Fibroblast of skin of left biceps (primary cell): ENCODE data around the gene KHSRP.

Experiments used
- DNase-seq, 2 experiments: peaks; one replicate each; pipeline ENCODE4 v3.0.0-alpha.2; 2013; ENCODE audit warnings: low read depth in 2 of 2

KHSRP gene

DNA sequence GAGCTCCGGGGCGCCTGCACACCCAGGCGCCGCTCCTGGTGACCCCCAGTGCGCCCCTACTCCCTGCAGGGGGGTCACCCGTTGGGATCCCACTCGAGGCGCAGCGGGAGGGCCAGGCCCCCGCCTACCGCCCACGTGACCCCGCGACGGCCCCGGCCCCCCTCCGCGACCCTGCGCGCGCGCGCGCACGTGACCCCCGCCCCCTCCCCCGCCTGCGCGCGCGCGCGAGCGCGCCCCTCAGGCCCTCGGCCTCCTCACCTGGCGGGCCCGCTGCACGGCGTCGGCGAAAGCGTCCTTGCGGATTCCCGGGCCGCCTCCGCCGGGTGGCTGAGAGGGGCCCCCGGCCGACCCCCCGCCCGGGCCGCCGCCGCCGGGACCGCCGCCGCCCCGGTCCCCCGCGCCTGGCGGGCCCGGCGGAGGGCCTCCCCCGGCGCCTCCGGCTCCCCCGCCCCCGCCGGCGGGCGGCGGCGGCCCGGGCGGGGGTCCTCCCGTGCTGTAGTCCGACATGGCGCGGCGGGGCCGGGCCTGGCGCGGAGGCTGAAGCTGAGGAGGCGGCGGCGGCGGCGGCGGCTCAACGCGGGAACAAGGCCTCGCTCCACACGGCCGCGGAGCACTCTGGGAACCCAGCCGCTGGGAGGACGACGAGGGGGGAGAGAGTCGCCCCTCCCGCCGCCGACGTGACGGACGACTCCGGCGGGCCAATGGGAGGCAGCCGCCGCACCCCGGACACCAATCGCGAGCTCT, at the start of gene KHSRP:
Gene KHSRP, minus strand, starts transcription at position 617 of the 744 bp plus-strand sequence. Its CDS starts 110 bp downstream, at position 507.
- DNase-seq, result no peak

- DNase-seq, result no peak
Measured at GRCh38 chr19:6473647-6474046, 49.0 kb upstream of the KHSRP start.

DNA sequence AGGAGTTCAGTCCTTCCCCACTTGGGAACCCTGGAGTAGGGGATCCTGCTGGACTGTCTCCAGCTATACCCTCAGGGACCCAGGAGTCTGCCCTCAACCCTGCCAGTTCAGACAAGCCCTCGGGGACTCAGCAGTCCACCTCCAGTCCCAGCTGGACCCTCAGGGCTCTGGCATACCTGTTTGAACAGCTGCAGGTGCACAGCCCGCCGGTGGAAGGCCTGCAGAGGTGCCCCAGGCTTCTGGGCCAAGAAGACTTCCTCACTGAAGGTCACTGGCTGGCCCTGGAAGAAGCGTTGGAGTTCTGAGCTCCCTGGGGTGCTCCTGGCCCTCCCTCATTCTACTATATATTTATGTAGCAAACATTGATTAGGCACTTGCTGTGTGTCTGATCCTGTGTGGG, 48.1 kb upstream of the KHSRP start:
- no peak for DNase-seq

DNA sequence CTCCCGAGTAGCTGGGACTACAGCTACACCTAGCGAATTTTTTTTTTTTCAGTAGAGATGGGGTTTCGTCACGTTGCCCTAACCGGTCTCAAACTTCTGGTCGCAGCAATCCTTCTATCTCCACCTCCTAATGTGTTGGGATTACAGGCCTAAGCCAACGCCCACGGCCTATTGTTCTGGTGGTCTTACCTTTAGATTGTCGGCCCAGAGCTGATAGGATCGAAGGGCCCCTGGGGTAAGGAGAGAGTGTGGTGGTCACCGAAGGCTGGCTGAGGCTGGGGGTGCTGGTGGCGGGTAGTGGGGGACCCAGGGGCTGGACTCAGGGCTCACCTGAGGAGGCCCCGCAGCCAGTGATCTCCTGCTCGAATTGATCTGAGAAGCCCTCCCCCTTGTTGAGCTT, 46.5 kb upstream of the KHSRP start:
- no peak for DNase-seq

GRCh38 chr19:6470173-6470572, 45.6 kb upstream of the KHSRP start:
- no peak for DNase-seq

- no peak for DNase-seq
Measured at GRCh38 chr19:6467384-6467783, 42.8 kb upstream of the KHSRP start.

GRCh38 chr19:6466526-6467248, 42.1 kb upstream of the KHSRP start:
- DNase-seq, result no peak

DNA sequence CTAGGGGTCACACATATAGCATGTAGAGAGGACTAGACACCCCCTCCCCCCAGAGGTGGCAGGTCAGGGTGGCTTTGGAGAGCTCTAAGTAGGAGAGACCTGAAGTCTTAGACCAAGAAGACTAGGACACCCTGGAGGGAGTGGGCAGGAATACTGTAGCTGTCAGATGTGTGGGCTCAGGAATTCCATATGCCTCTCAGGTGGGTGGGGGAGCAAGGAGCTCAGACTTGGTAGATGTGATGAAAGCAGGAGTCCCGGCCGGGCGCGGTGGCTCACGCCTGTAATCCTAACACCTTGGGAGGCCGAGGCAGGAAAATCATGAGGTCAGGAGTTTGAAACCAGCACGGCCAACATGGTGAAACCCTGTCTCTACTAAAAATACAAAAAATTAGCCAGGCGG, 41.1 kb upstream of the KHSRP start:
- DNase-seq, result no peak

- no peak for DNase-seq
Measured at GRCh38 chr19:6465006-6465405, 40.4 kb upstream of the KHSRP start.

DNA sequence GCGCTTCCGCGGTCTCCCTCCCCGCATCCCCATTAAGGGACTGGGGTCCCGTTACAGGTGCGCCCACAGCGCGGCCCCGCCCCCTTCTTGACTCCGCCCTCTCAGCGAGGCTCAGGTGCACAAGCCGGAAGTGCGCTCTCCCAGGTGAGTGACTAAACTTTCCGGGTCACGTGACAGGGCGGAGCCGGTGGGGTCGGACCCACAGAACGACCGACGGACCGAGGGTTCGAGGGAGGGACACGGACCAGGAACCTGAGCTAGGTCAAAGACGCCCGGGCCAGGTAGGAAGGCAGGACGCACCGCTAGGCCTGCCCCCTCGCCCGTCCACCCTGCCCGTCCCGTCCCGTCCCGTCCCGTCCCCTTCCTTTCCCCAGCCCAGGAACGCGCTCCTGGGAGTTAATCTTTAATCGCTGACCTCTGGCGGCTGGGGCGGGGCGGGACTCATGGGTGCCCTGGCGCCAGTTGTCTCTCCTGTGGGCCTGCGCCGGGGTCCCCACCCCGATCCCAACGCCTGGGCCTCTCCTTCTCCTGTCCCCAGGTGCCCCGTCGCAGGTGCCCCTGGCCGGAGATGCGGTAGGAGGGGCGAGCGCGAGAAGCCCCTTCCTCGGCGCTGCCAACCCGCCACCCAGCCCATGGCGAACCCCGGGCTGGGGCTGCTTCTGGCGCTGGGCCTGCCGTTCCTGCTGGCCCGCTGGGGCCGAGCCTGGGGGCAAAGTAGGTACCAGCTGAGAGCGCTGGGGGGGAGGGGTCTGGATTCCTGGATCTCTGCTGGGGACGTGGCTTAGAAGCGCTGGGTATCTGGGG, 39.7 kb upstream of the KHSRP start, which contains the start of gene CRB3:
Gene CRB3, plus strand, starts transcription at position 202 of the 804 bp plus-strand sequence. Its CDS starts 431 bp downstream, at position 633.
- DNase-seq, result no peak

DNA sequence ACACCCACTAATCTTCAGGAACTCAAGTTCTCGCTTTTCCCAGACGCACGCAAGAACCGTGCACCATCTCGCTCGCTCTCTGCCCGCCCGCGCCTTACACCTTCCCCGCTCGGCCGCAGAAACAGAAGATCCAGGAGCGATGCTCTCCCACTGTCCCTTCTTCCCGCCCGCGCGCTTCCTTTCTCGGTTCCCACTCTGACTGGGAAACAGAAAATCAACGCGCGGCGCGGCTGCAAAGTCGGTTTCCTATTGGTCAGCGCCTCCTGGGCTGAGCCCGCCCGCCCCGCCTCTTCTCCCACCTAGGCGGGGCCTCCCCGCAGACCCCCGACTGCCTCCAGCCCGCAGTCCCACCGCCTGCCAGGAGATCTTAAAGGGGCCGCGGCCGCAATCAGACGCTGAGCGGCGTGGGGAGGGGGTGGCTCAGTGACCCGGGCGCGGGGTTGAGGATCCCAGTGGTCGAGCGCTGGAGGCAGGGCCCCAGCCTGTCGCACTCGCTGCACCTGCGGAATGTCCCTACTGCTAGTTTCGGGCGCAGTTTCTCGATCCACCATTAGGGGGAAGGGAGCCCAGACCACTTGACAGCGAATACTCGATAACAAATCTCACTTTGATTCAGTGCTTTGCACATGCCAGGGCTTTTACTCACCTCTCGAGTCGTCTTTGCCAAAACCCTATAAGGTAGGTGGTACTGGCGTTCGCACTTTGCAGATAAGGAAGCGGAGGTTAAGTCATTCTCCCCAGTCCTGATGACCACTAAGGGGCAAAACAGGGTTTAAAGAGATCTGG, 35.7 kb upstream of the KHSRP start:
- DNase-seq, result peak; percentile 98

DNA sequence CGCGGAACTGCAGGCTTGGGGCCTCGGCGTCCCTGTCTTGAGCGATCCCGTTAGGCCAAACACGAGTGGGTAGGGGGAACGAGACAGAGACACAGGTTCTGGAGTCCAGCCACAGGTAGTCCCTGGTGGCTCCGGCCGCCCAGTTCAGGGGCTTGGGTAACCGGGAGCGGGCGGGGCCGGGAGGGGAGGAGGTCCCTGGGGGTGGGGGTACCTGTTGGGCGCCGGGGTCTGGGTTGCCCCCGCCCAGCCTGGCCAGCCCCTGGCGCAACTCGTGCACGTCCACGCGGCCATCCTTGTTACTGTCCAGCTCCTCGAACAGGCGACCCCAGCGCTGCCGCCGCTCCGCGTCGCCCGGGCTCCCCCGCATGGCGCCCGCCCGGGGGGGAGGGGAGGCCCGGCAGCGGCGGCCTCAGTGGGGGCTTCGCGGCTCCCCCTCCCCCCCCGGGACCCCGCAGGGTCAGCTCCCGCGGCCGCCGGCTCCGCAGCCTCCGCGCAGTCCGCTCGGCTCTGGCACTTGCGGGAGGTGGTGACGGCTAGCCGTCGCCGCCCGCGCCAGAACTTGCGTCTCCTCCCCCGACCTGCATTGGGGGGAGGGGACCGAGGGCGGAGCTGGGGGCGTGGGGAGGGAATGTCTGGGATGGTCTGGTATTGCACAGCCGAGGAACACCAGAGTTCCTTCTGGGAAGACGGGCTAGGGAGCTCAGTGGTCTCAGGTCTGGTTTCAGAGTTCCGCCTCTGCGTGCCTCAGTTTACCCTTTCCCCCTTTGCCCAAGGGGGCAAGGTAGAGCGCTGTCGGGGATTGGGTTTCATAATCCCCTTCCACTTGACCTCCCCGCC, 34.9 kb upstream of the KHSRP start, which contains the start of gene SLC25A23:
Gene SLC25A23, minus strand, starts transcription at position 531 of the 837 bp plus-strand sequence. Its CDS starts 164 bp downstream, at position 367.
- peak; percentile 49 to 53 for DNase-seq

- no peak for DNase-seq
Measured at GRCh38 chr19:6458695-6459261, 34.2 kb upstream of the KHSRP start.

- DNase-seq, result no peak
Measured at GRCh38 chr19:6457958-6458694, 33.5 kb upstream of the KHSRP start.

DNA sequence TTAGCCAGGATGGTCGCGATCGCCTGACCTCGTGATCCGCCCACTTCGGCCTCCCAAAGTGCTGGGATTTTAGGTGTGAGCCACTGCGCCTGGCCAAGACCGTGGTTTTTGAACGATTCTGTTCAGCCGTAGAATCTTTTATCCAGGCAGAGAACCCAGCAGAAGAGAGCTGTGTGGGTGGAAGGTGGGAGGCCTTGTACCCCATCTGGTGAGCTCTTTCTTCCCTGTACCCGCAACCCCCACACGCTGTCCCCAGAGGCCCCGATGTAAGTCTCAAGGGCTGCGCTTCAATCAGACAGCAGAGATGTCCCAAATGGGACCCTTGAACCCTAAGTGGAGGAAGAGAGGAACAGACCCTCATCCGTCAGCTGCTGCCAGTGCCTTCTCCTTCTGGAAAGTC, 31.3 kb upstream of the KHSRP start:
- no peak for DNase-seq

DNA sequence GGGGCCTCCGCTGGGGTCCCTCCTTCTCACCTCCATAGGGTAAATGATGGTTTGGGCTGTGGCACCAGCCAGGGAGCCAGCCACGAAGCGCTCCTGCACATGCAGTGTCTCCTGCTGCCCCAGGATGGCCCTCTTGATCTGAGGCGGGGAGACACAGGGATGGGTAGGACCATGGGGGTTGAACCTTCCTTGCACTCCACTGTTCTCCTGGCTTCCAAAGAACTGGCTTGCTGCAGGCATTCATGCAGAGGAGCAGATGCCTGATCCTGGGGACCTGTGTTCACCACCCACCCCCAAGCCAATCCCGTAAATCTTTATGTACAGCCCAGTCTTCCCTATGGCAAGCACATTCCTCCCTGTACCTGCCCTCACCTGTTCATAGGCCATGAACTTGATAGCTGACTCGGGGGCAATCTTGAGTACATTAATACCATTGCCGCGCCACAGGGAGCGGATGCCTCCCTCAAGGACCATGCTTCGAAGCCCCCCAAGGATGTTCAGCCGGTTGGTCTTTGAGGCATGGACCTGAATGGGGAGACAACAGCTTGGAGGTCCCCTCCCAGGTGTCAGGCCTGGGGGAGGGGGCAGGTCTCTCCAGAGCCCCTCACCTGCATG, 29.4 kb upstream of the KHSRP start:
- no peak for DNase-seq

- no peak for DNase-seq
Measured at GRCh38 chr19:6452899-6453298, 28.3 kb upstream of the KHSRP start.

DNA sequence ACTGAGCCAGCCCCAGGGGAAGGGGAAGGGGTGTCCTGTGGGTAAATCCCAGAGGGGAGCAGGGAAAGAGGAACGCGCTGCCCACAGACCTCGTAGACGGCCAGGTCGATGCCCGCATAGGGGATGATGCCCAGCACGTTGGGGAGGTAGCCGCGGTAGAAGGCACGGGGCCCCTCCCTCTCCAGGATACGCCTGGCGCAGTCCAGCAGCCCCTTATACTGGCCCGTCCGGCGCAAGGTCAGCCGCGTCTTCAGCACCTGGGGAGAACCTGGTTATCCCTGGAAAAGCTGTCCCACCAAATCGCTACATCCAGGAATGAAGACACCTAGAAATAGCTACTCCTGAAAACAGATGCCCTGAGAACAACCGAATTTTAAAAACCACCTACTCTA, 27.6 kb upstream of the KHSRP start:
- DNase-seq, result no peak
